Astrocyte (in vitro differentiated cells and primary cell): ENCODE results near the gene ACIN1.

Source experiments
- CTCF ChIP-seq: IDR thresholded peaks from 2 replicates; pipeline ENCODE4 v1.5.1; 2011; ENCODE audit warnings: low read depth, mild to moderate bottlenecking, inconsistent platforms, low read length, moderate library complexity; ENCODE audit not compliant: insufficient read depth
- EZH2 ChIP-seq: IDR thresholded peaks from 2 replicates; pipeline ENCODE4 v1.6.1; 2012; ENCODE audit warnings: mild to moderate bottlenecking, low read length, inconsistent platforms; ENCODE audit not compliant: insufficient read depth

GRCh38 chr14:23021434-23021833 lies 73.5 kb downstream of the ACIN1 start:
- TF ChIP-seq EZH2, result no peak
- no peak for TF ChIP-seq CTCF
